AG10803 (cell line): ENCODE measurements around the gene HARS1.
"Not testable (repeated sequence)": the region's sequence is repeated elsewhere in the genome, so short reads cannot be mapped to it uniquely, and the experiment has no call there.

Source experiments
- DNase-seq: peaks from one replicate; pipeline ENCODE4 v3.0.0; 2010; ENCODE audit warnings: low read depth
- H3K4me3 ChIP-seq: 2 replicates; pipeline ENCODE4 v1.5.1; 2011; ENCODE audit warnings: mild to moderate bottlenecking, low read length, control low read depth
- TF ChIP-seq, protein P1 (sequence below): conservative IDR thresholded peaks from 2 replicates; pipeline ENCODE4 v1.5.1; 2011; ENCODE audit warnings: mild to moderate bottlenecking, low read length, control low read depth, inconsistent platforms

Gene HARS1, protein sequence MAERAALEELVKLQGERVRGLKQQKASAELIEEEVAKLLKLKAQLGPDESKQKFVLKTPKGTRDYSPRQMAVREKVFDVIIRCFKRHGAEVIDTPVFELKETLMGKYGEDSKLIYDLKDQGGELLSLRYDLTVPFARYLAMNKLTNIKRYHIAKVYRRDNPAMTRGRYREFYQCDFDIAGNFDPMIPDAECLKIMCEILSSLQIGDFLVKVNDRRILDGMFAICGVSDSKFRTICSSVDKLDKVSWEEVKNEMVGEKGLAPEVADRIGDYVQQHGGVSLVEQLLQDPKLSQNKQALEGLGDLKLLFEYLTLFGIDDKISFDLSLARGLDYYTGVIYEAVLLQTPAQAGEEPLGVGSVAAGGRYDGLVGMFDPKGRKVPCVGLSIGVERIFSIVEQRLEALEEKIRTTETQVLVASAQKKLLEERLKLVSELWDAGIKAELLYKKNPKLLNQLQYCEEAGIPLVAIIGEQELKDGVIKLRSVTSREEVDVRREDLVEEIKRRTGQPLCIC

DNA sequence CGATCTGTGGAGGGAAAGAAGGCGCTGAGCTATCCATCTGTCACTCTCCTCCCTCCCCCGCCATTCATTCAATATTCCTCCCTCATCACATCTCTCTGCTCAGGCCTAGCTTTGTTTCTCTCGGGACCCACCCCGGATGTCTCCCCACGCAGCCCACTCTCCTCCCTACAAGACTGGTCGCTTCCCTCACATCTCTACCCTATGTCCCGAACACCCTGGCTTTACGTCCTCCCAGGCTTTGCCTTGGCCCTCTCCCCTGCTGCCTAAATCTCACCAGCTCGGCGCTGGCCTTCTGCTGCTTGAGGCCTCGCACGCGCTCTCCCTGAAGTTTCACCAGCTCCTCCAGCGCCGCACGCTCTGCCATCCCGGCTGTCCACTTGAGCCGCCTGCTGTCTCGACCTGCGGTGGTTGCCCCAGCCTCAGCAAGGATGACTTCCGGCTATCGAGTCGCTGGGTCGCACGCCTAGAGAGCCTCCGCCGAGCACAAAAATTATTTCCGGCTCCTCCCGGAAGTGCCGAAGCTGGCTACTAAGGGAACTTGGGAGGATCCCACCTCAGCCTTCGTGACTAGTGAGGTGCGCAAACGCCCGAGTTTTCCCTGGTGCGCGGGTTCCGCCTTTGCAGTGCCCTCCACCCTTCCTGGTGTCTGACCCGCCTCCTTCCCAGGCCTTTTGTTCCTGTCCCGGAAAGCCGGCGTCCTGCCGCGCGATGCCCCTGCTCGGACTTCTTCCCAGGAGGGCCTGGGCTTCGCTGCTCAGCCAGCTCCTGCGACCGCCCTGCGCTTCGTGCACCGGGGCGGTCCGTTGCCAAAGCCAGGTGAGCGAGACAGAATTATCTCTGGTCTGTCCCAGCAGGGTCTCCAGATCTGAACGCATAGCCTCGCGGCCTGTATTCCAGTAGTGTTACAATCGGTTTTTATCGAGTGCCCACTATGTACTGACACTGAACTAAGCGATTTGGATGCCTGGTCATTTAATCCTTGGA lies at the start of gene HARS1, which contains the start of gene HARS2:
Gene HARS1 (minus strand): TSS at position 430 of the 984 bp plus-strand sequence. CDS start 66 bp downstream, at position 364.
Gene HARS2 (plus strand): TSS at position 515 of the 984 bp plus-strand sequence. CDS start 194 bp downstream, at position 709.
- H3K4me3 ChIP-seq: peak within 1 kb of the TSS; percentile 96
- TF ChIP-seq, protein P1, sequence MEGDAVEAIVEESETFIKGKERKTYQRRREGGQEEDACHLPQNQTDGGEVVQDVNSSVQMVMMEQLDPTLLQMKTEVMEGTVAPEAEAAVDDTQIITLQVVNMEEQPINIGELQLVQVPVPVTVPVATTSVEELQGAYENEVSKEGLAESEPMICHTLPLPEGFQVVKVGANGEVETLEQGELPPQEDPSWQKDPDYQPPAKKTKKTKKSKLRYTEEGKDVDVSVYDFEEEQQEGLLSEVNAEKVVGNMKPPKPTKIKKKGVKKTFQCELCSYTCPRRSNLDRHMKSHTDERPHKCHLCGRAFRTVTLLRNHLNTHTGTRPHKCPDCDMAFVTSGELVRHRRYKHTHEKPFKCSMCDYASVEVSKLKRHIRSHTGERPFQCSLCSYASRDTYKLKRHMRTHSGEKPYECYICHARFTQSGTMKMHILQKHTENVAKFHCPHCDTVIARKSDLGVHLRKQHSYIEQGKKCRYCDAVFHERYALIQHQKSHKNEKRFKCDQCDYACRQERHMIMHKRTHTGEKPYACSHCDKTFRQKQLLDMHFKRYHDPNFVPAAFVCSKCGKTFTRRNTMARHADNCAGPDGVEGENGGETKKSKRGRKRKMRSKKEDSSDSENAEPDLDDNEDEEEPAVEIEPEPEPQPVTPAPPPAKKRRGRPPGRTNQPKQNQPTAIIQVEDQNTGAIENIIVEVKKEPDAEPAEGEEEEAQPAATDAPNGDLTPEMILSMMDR: peak; percentile 18; the same call in 1 of the 2 replicates
- peak; percentile 95 for DNase-seq

DNA sequence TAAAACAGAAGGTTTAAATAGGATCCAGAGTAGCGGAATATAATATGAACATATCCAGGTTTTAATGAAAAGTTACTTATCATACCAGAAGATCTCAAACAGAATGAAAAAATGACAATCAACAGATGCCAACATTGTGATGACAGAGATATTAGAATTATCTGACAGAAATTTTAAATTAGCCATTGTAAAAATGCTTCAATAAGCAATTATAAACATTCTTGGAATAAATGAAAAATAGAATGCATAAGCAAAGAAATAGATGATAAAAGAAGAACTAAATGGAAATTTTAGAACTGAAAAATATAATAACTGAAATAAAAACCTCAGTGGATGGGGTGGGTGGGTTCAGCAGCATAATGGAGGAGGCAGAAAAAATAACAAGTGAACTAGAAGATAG lies 46.3 kb upstream of the HARS1 start:
- no peak overlapping the region for H3K4me3 ChIP-seq
- no peak for DNase-seq
- TF ChIP-seq, protein P1: no peak

- DNase-seq: peak; percentile 35
Observed at GRCh38 chr5:140734354-140734753, 43.2 kb upstream of the HARS1 start.

GRCh38 chr5:140733098-140733497 lies 41.9 kb upstream of the HARS1 start:
- no peak overlapping the region for H3K4me3 ChIP-seq
- TF ChIP-seq, protein P1: no peak
- DNase-seq: no peak

More at GRCh38 chr5:140734354-140734753, 43.2 kb upstream of the HARS1 start:
- TF ChIP-seq, protein P1: peak; percentile 51
- H3K4me3 ChIP-seq: no peak overlapping the region

- TF ChIP-seq, protein P1: no peak
- DNase-seq: peak; percentile 89
- peak overlapping the region; percentile 59 for H3K4me3 ChIP-seq
Observed at GRCh38 chr5:140725799-140726471, 34.8 kb upstream of the HARS1 start.

GRCh38 chr5:140721395-140721794 lies 30.2 kb upstream of the HARS1 start:
- H3K4me3 ChIP-seq, DNase-seq: not testable (repeated sequence)

DNA sequence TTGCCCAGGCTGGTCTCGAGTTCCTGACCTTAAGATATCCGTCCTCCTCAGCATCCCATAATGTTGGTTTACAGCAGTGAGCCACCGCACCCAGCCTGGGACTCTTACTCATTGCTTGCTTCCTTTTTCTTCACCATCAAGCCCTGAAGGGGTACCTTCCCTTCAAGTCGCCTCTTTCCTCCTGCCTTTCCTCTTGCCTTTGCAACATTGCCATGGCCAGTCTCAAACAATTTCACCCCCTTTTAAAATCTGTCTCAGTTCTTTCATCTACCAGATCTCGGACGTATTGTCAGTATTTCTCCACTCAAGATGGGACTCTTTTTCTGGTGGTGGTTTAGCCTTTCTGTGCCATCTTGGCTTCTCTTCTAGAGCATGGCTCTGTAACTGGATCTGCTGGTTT lies 29.6 kb upstream of the HARS1 start:
- DNase-seq, H3K4me3 ChIP-seq: not testable (repeated sequence)
